OCI-LY3 (cell line): Measurements from ENCODE around the gene SARDH.

ENCODE experiments used
- CTCF ChIP-seq: fragments of 200-600, 300-600 bp; sonication (generic); IDR thresholded peaks from 2 replicates; pipeline ENCODE4 v1.5.1; 2014; ENCODE audit warnings: antibody characterized with exemption, low read length, low read depth
- EZH2phosphoT487 ChIP-seq: fragments of 200-600 bp; shearing (Covaris generic); IDR thresholded peaks from 2 replicates; pipeline ENCODE4 v1.6.1; 2018; ENCODE audit warnings: antibody characterized with exemption, mixed run types, low read depth

DNA sequence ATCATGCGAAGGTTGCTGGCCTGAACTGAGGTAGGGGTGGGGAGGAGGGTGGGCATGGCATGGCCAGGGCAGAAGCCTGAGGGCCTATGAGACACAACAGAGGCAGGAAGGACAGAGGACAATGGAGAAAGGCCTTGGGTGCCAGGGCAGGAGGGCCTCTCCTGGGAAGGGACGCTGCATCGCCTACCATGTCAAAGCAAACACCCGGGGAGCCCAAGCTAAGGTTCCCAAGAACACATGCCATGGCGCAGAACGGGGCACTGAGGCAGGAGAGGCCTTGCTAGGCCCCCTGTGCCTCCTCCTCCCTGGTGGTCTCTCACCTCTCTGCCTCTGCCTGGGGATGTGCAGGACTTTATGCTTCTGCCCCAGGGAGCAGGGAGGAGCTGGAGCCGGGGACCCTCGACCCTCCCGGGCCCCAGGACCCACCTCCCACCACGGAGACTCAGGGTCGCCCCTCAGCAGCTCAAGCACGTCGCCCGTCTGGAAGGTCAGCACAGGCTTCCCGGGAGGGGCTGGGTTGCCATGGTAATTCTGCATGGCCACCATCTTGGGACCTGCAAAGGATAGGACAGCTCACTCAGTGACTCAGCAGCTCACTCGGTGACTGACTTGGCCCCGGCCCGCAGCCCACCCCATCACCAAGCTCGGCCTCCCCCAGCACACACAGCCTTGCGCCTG, 40.3 kb upstream of the SARDH start:
- no peak for TF ChIP-seq CTCF
- no peak for TF ChIP-seq EZH2phosphoT487
